Thyroid gland (tissue), 4 donors: ENCODE measurements around the gene SLC35F1. TPM values are rescaled to one million over a fixed set of nuclear protein-coding genes. Genes with fewer than 3 reads are reported as not detected.

Experiments
- DNase-seq, 2 donors: peaks; one replicate each; pipeline ENCODE4 v3.0.0-alpha.2; 2019
- H3K27ac ChIP-seq, 3 donors: fragments of 200-600 bp; sonication (generic); 1 replicate in 2 of 3; 2 replicates in 1 of 3; pipeline ENCODE4 v1.5.1; 2016 to 2019; ENCODE audit warnings: mild to moderate bottlenecking in 1 of 3, moderate library complexity in 1 of 3
- H3K27me3 ChIP-seq: fragments of 200-600 bp; sonication (generic); one replicate; pipeline ENCODE4 v1.5.1; 2019
- H3K36me3 ChIP-seq, 2 donors: fragments of 200-600 bp; sonication (generic); one replicate each; pipeline ENCODE4 v1.5.1; 2016 to 2019
- H3K4me1 ChIP-seq, 2 donors: fragments of 200-600 bp; sonication (generic); one replicate each; pipeline ENCODE4 v1.5.1; 2017 to 2019
- H3K4me3 ChIP-seq, 3 donors: fragments of 200-600 bp; sonication (generic); replicated peaks in 1 of 3; 1 replicate in 2 of 3; 2 replicates in 1 of 3; pipeline ENCODE4 v1.5.1; 2016; ENCODE audit warnings: mild to moderate bottlenecking in 1 of 3
- H3K9me3 ChIP-seq: fragments of 200-600 bp; sonication (generic); one replicate; pipeline ENCODE4 v1.5.1; 2017
- CTCF ChIP-seq, 6 experiments: fragments of 200-600 bp in 3 of 6; fragments of 450-650 bp in 3 of 6; sonication (generic) in 3 of 6; IDR thresholded peaks; one replicate each; pipeline ENCODE4 v1.5.1; 2016 to 2019; ENCODE audit warnings: antibody characterized with exemption in 6 of 6, mild to moderate bottlenecking in 2 of 6, inconsistent platforms in 1 of 6, moderate library complexity in 1 of 6
- POLR2A ChIP-seq, 2 donors: fragments of 450-650 bp; IDR thresholded peaks; one replicate each; pipeline ENCODE4 v1.6.1; 2017; ENCODE audit warnings: antibody characterized with exemption in 2 of 2, mild to moderate bottlenecking in 2 of 2, moderate library complexity in 1 of 2
- WGBS, 2 donors: methylation state at CpG; one replicate each; pipeline ENCODE4 v1.1.5; 2017; 5-methylcytosine and 5-hydroxymethylcytosine counted together
- intact Hi-C: fragments of 100-400 bp; cut with DNase I; formaldehyde crosslinking; loops from one replicate; pipeline ENCODE4 v1.15.1; 2023
- total RNA-seq, 4 donors: library from RNA; depleted of rRNA; stranded (reverse); fragments of >200 nt; gene quantifications; one replicate each; pipeline ENCODE4 v1.2.3, GENCODE V29; 2016

SLC35F1 gene
- total RNA-seq, 4 donors from 2014 or later = 0.54 to 5.5 (median 1.4) TPM

- H3K9me3 ChIP-seq = no peaks in the 10 kb centered on the region
- H3K36me3 ChIP-seq = no peaks in the 10 kb centered on the region
- intact Hi-C loops = no loop called here
- TF ChIP-seq POLR2A (IDR thresholded peaks at IDR 0.05) (no peak), CTCF (IDR thresholded peaks at IDR 0.05) (no peak)
- no peak overlapping the region for H3K4me3 ChIP-seq
- no peaks in the 10 kb centered on the region for H3K4me1 ChIP-seq
- 74 to 91% methylated on average over 2 of the region's 2 CpGs for WGBS, 2 donors
- no peak overlapping the region for H3K27ac ChIP-seq
- DNase-seq = no peak
- H3K27me3 ChIP-seq = no peaks in the 10 kb centered on the region
Observed at GRCh38 chr6:118134206-118134605, 227.1 kb downstream of the SLC35F1 start.

GRCh38 chr6:118134736-118135135 is 227.7 kb downstream of the SLC35F1 start:
- no peak for DNase-seq
- H3K36me3 ChIP-seq = no peaks in the 10 kb centered on the region
- H3K4me1 ChIP-seq = no peaks in the 10 kb centered on the region
- H3K27me3 ChIP-seq = no peaks in the 10 kb centered on the region
- no peak for TF ChIP-seq CTCF (IDR thresholded peaks at IDR 0.05)
- no peak for TF ChIP-seq POLR2A (IDR thresholded peaks at IDR 0.05)
- no peak overlapping the region for H3K4me3 ChIP-seq
- no peaks in the 10 kb centered on the region for H3K9me3 ChIP-seq
- no peak overlapping the region for H3K27ac ChIP-seq
- intact Hi-C loops = no loop called here
- 48 to 54% methylated on average over 5 of the region's 5 CpGs for WGBS, 2 donors

GRCh38 chr6:118135371-118135770 is 228.3 kb downstream of the SLC35F1 start:
- no peak for DNase-seq
- H3K36me3 ChIP-seq = no peaks in the 10 kb centered on the region
- H3K9me3 ChIP-seq = no peaks in the 10 kb centered on the region
- H3K27me3 ChIP-seq = no peaks in the 10 kb centered on the region
- WGBS, 2 donors = 92 to 100% methylated on average over 2 of the region's 2 CpGs
- no peak overlapping the region for H3K27ac ChIP-seq
- no peak for TF ChIP-seq CTCF (IDR thresholded peaks at IDR 0.05)
- no peak for TF ChIP-seq POLR2A (IDR thresholded peaks at IDR 0.05)
- no peak overlapping the region for H3K4me3 ChIP-seq
- no peaks in the 10 kb centered on the region for H3K4me1 ChIP-seq
- intact Hi-C loops = no loop called here

GRCh38 chr6:118141211-118141610 is 234.1 kb downstream of the SLC35F1 start:
- Histone ChIP-seq H3K27me3 (no peaks in the 10 kb centered on the region), H3K36me3 (no peaks in the 10 kb centered on the region), H3K9me3 (no peaks in the 10 kb centered on the region), H3K4me1 (no peaks in the 10 kb centered on the region), H3K27ac (no peak overlapping the region), H3K4me3 (no peak overlapping the region)
- DNase-seq = no peak
- no peak for TF ChIP-seq CTCF (IDR thresholded peaks at IDR 0.05)
- no peak for TF ChIP-seq POLR2A (IDR thresholded peaks at IDR 0.05)
- intact Hi-C loops = no loop called here
- WGBS, 2 donors = 96 to 100% methylated on average over 1 of the region's 1 CpG

GRCh38 chr6:118146584-118146983 is 239.5 kb downstream of the SLC35F1 start:
- WGBS, 2 donors = 83 to 87% methylated on average over 1 of the region's 1 CpG
- H3K27me3 ChIP-seq = no peaks in the 10 kb centered on the region
- H3K4me1 ChIP-seq = no peaks in the 10 kb centered on the region
- intact Hi-C loops = no loop called here
- no peak for DNase-seq
- H3K27ac ChIP-seq = no peak overlapping the region
- no peak for TF ChIP-seq CTCF (IDR thresholded peaks at IDR 0.05)
- no peak for TF ChIP-seq POLR2A (IDR thresholded peaks at IDR 0.05)
- H3K36me3 ChIP-seq = no peaks in the 10 kb centered on the region
- no peak overlapping the region for H3K4me3 ChIP-seq
- no peaks in the 10 kb centered on the region for H3K9me3 ChIP-seq
